Fibroblast of skin of left biceps (primary cell): ENCODE measurements around the gene FCHSD1.
"Not testable (repeated sequence)": the region's sequence is repeated elsewhere in the genome, so short reads cannot be mapped to it uniquely, and the experiment has no call there.

Experiments used
- DNase-seq, 2 experiments: peaks; one replicate each; pipeline ENCODE4 v3.0.0-alpha.2; 2013; ENCODE audit warnings: low read depth in 2 of 2

The FCHSD1 gene

GRCh38 chr5:141617682-141618029 lies 33.6 kb downstream of the FCHSD1 start:
- no peak for DNase-seq

GRCh38 chr5:141617128-141617527 lies 34.1 kb downstream of the FCHSD1 start:
- no peak for DNase-seq

- DNase-seq: no peak
Measured at GRCh38 chr5:141615991-141616720, 35.1 kb downstream of the FCHSD1 start.

GRCh38 chr5:141613344-141613743 lies 37.9 kb downstream of the FCHSD1 start:
- DNase-seq: no peak

GRCh38 chr5:141611289-141611688 lies 39.9 kb downstream of the FCHSD1 start:
- DNase-seq: no peak

- not testable (repeated sequence) for DNase-seq
Measured at GRCh38 chr5:141609921-141610320, 41.3 kb downstream of the FCHSD1 start.

- DNase-seq: no peak
Measured at GRCh38 chr5:141609044-141609443, 42.2 kb downstream of the FCHSD1 start.

- DNase-seq: no peak
Measured at GRCh38 chr5:141608557-141608956, 42.7 kb downstream of the FCHSD1 start.

GRCh38 chr5:141608046-141608445 lies 43.2 kb downstream of the FCHSD1 start:
- no peak for DNase-seq

GRCh38 chr5:141605523-141606277 lies 45.5 kb downstream of the FCHSD1 start:
- peak in 1 of 2 experiments; percentile 6 for DNase-seq

- peak; percentile 74 to 78 for DNase-seq
Measured at GRCh38 chr5:141603923-141604717, 47.1 kb downstream of the FCHSD1 start.

GRCh38 chr5:141602606-141603005 lies 48.6 kb downstream of the FCHSD1 start:
- no peak for DNase-seq

- peak in 1 of 2 experiments; percentile 7 for DNase-seq
Measured at GRCh38 chr5:141598391-141599345, 52.5 kb downstream of the FCHSD1 start.

GRCh38 chr5:141597814-141598213 lies 53.4 kb downstream of the FCHSD1 start:
- no peak for DNase-seq

GRCh38 chr5:141597394-141597793 lies 53.8 kb downstream of the FCHSD1 start:
- DNase-seq: no peak

- DNase-seq: no peak
Measured at GRCh38 chr5:141596867-141597266, 54.4 kb downstream of the FCHSD1 start.

- DNase-seq: no peak
Measured at GRCh38 chr5:141590127-141590526, 61.1 kb downstream of the FCHSD1 start.
